ENCODE results near the gene CPNE4.

DNA sequence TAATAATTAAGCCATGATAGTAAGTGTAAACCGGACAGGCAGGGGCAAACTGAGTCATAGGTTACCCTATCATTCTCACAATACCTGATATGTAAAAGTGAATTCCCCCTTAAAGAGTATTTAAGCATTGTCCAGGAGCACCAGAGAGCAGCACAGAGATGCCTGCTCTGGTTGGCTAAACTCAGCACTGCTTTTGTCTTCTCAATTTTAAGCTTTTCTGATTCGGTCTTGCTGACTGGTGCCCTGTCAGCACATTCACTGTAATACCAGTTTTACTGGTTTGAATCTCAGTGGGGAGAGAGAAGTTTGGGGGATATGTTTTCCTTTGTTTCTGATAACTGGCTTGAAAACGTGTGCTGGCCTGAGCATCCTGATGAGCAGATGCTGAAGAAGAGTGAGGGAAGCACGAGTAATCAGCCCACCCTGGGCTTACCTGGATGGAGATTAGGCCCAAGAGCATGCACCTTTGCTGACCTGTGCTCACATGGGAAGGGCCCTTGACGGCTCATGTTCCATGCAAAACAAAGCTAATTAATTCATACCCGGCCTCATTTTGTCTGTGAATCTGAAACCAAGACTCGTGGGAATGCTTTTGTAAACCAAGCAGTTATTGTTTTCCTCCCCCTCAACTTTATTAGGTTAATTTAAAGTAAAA lies 323.6 kb downstream of the CPNE4 start:
- TF ChIP-seq ZNF274 (IDR thresholded peaks at IDR 0.05; ENCODE audit: low read depth, low read length) (no peak), SUZ12 (IDR thresholded peaks at IDR 0.05; ENCODE audit: extremely low read depth, insufficient read depth, insufficient read length) (no peak), YY1 (IDR thresholded peaks at IDR 0.05; ENCODE audit: insufficient read depth, insufficient read length) (no peak)
